Measurements from ENCODE around the gene POU4F3. TPM values are rescaled to one million over a fixed set of nuclear protein-coding genes. Genes with fewer than 3 reads are reported as not detected.

Gene POU4F3
- total and polyA plus RNA-seq, 10 donors: 0.03 to 0.16 (median 0.07) TPM; not detected in 6

GRCh38 chr5:146345240-146345577 is 6.6 kb downstream of the POU4F3 start:
- intact Hi-C loops (cut with DNase I; ENCODE audit: low total_unique reads): no loop called here
- TF ChIP-seq POLR2AphosphoS5 (IDR thresholded peaks at IDR 0.05) (no peak), CTCF (IDR thresholded peaks at IDR 0.05 in 8 of 11, conservative IDR thresholded peaks at IDR 0.05 in 3 of 11) (no peak), POLR2A (IDR thresholded peaks at IDR 0.05) (no peak)
- DNase-seq: no peak
- no peaks in the 10 kb centered on the region for H3K9me3 ChIP-seq
- no peak overlapping the region for H3K27ac ChIP-seq
- H3K27me3 ChIP-seq (replicated peaks in 1 of 7): peaks cover 3 to 100% (median 83%) of the 10 kb centered on the region in 7 donors
- H3K36me3 ChIP-seq: no peaks in the 10 kb centered on the region
- H3K4me1 ChIP-seq: peaks cover 9 to 33% (median 19%) of the 10 kb centered on the region in 6 donors
- WGBS, 5 donors: 8 to 11% (median 9%) methylated on average over 12 of the region's 12 CpGs
- H3K4me3 ChIP-seq: peak overlapping the region in 2 of 8 donors; percentile 2 to 60

GRCh38 chr5:146345578-146346366 is 7.1 kb downstream of the POU4F3 start:
- no peak overlapping the region for H3K27ac ChIP-seq
- intact Hi-C loops (cut with DNase I; ENCODE audit: low total_unique reads): no loop called here
- H3K27me3 ChIP-seq (replicated peaks in 1 of 7): peaks cover 3 to 97% (median 77%) of the 10 kb centered on the region in 7 donors
- TF ChIP-seq POLR2A (IDR thresholded peaks at IDR 0.05): no peak
- TF ChIP-seq POLR2AphosphoS5 (IDR thresholded peaks at IDR 0.05): no peak
- TF ChIP-seq CTCF (IDR thresholded peaks at IDR 0.05 in 8 of 11, conservative IDR thresholded peaks at IDR 0.05 in 3 of 11): no peak
- no peaks in the 10 kb centered on the region for H3K36me3 ChIP-seq
- DNase-seq: no peak
- H3K9me3 ChIP-seq: no peaks in the 10 kb centered on the region
- WGBS, 5 donors: 3 to 12% (median 4%) methylated on average over 74 to 76 of the region's 76 CpGs
- peak overlapping the region in 3 of 8 donors; percentile 2 to 60 (median 11) for H3K4me3 ChIP-seq
- H3K4me1 ChIP-seq: peaks cover 9 to 30% (median 19%) of the 10 kb centered on the region in 6 donors

DNA sequence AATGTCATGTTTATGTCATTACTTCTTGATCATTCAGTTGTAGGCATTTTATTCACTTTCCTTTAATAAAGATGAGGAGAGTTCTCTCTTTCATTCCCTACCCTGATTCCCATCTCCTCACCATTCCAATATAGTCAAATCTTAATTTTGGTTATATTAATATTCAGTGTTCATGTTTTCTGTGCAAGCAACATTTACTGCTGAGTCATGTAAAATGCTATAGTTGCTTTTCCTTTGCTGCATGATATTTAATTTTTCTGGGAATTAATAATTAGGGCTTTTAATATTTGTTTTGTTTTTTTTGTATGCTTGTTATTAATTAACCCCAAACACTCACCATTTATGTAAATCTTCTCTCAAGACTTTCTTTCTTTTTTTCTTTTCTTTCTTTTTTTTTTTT is 18.5 kb downstream of the POU4F3 start:
- no peak overlapping the region for H3K27ac ChIP-seq
- DNase-seq: no peak
- no peaks in the 10 kb centered on the region for H3K9me3 ChIP-seq
- TF ChIP-seq POLR2AphosphoS5 (IDR thresholded peaks at IDR 0.05): no peak
- TF ChIP-seq POLR2A (IDR thresholded peaks at IDR 0.05): no peak
- no peak for TF ChIP-seq CTCF (IDR thresholded peaks at IDR 0.05 in 8 of 11, conservative IDR thresholded peaks at IDR 0.05 in 3 of 11)
- H3K4me1 ChIP-seq: no peaks in the 10 kb centered on the region
- no peaks in the 10 kb centered on the region for H3K36me3 ChIP-seq
- peaks cover 0 to 22% (median 0%) of the 10 kb centered on the region in 7 donors for H3K27me3 ChIP-seq (replicated peaks in 1 of 7)
- H3K4me3 ChIP-seq: no peak overlapping the region
- intact Hi-C loops (cut with DNase I; ENCODE audit: low total_unique reads): no loop called here

GRCh38 chr5:146359836-146360235 is 21.2 kb downstream of the POU4F3 start:
- Histone ChIP-seq H3K4me3 (no peak overlapping the region), H3K27me3 (replicated peaks in 1 of 7) (peaks cover 0 to 19% (median 0%) of the 10 kb centered on the region in 7 donors), H3K9me3 (no peaks in the 10 kb centered on the region), H3K4me1 (no peaks in the 10 kb centered on the region), H3K27ac (no peak overlapping the region), H3K36me3 (no peaks in the 10 kb centered on the region)
- intact Hi-C loops (cut with DNase I; ENCODE audit: low total_unique reads): no loop called here
- TF ChIP-seq POLR2AphosphoS5 (IDR thresholded peaks at IDR 0.05): no peak
- no peak for TF ChIP-seq POLR2A (IDR thresholded peaks at IDR 0.05)
- no peak for TF ChIP-seq CTCF (IDR thresholded peaks at IDR 0.05 in 8 of 11, conservative IDR thresholded peaks at IDR 0.05 in 3 of 11)
- 73 to 84% (median 79%) methylated on average over 5 of the region's 5 CpGs for WGBS, 5 donors
- DNase-seq: no peak

Measured in spleen (tissue), 11 donors.